GM12891 (cell line): Measurements from ENCODE around the gene PTPRCAP.
"Not testable (repeated sequence)": the region's sequence is repeated elsewhere in the genome, so short reads cannot be mapped to it uniquely, and the experiment has no call there.

Experiments used
- PAX5 ChIP-seq: IDR thresholded peaks from 2 replicates; pipeline ENCODE4 v1.6.1; 2011; ENCODE audit warnings: low read length, moderate library complexity, mild to moderate bottlenecking; ENCODE audit not compliant: insufficient read depth, severe bottlenecking
- POLR2A ChIP-seq: IDR thresholded peaks from 2 replicates; pipeline ENCODE4 v1.6.1; 2011; ENCODE audit warnings: low read depth, low read length, control low read depth
- POLR2AphosphoS5 ChIP-seq: IDR thresholded peaks from 2 replicates; pipeline ENCODE4 v1.6.1; 2011; ENCODE audit warnings: low read depth, low read length, control low read depth

- TF ChIP-seq POLR2A, POLR2AphosphoS5, PAX5: not testable (repeated sequence)
These were observed 34.4 kb downstream of the PTPRCAP start for GRCh38 chr11:67403085-67403484.
